Astrocyte of the cerebellum (primary cell): ENCODE results near the gene TMEM167A.
"Not testable (repeated sequence)": the region's sequence is repeated elsewhere in the genome, so short reads cannot be mapped to it uniquely, and the experiment has no call there.

Source experiments
- DNase-seq: peaks from one replicate; pipeline ENCODE4 v3.0.0-alpha.2; 2011; ENCODE audit warnings: low read depth
- H3K4me3 ChIP-seq: 2 replicates; pipeline ENCODE4 v1.5.1; 2011; ENCODE audit warnings: mild to moderate bottlenecking, low read depth, low read length, moderate library complexity
- CTCF ChIP-seq: IDR thresholded peaks from 2 replicates; pipeline ENCODE4 v1.5.1; 2012; ENCODE audit warnings: low read length, low read depth, moderate library complexity, mild to moderate bottlenecking; ENCODE audit errors: missing control alignments
- in situ Hi-C: cut with HindIII; loops from 2 replicates; pipeline ENCODE4 v1.10.0; 2017; ENCODE audit warnings: low sequenced_read_pairs

Gene TMEM167A

DNA sequence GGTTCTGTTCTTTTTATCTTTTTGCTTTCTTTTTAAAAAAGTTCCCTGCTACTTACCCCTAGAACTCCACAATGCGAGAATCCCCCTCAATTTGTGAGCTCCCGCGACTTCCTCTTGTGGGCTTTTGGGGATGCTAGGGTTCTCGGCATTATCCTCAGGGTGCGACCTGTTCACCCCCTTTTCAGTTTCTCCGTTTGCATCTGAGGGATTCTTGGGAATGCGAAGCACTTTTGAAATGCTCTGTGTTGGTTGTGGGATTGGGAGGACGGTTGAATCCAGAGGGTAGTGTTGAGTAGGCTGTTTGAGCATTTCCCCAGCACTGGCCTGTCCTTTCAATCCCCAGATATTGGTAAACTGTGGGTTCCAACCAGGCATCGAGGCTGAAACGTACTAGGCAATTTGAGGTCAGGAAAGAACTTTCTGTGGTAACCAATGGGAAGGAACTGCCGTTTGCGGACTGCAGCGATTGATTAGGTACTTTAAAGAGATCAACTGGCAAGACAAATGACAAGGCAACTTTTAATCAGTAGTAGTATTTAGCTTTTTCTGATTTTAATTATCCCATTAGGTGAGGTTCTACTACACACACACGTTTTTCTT is 568 bp upstream of the TMEM167A start:
- in situ Hi-C loops: no loop called here
- no peak for TF ChIP-seq CTCF
- peak overlapping the region; percentile 98 for H3K4me3 ChIP-seq
- DNase-seq: no peak

DNA sequence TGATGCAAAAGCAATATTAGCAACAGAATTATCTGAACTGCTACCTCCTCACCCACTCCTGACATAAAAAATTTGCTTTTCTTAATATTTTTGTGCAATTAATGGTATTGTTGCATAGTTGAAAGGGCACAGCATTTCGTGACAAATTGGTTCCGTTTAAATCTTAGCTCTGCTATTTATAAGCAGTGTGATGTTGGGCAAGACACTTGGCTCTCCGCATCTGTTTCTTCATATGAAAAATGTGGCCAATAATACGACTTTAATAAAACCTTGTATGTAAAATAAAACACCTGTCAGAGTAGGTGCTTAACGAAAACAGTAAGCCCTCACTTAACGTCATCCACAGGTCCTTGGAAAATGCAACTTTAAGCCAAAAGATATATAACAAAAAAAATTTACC is 4.2 kb downstream of the TMEM167A start:
- no peak for TF ChIP-seq CTCF
- DNase-seq: no peak
- in situ Hi-C loops: no loop called here
- H3K4me3 ChIP-seq: no peak overlapping the region

GRCh38 chr5:83071286-83072051 is 5.7 kb downstream of the TMEM167A start:
- no peak for DNase-seq

DNA sequence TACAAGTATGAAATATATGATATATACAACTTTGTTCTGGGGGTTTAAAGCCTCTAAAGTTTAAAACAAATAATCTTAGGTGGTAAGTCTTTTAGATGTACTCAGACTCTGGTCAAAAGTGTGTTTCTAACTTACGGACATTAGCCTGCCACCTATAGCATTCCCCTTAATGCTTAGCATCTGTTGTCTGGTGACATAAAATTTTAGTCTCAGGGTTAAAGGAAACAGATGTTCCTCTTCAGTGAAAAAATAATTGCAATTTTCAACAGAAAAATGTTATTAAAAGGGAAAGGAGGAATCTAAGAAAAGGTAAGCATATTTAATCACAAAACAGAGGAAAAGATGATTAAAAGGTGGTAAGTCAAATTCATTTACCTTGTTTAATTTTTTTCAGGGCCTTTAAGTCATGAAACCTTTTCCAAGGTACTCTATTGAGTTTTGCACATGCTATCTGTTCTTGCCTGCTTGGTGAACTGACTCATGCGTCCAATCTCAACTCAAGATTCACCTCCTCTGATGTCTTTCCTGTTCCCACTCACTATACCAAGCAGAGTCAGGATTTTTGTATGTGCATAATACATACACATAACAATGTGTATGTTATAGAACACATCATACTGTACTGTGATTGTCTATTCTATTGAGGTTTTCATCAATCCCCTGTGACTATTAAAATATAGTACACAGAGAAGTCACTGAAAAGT is 7.9 kb downstream of the TMEM167A start:
- no peak for TF ChIP-seq CTCF
- H3K4me3 ChIP-seq: no peak overlapping the region
- no peak for DNase-seq
- in situ Hi-C loops: no loop called here

More at GRCh38 chr5:83071286-83072051, 5.7 kb downstream of the TMEM167A start:
- in situ Hi-C loops: no loop called here
- H3K4me3 ChIP-seq: no peak overlapping the region
- TF ChIP-seq CTCF: no peak

DNA sequence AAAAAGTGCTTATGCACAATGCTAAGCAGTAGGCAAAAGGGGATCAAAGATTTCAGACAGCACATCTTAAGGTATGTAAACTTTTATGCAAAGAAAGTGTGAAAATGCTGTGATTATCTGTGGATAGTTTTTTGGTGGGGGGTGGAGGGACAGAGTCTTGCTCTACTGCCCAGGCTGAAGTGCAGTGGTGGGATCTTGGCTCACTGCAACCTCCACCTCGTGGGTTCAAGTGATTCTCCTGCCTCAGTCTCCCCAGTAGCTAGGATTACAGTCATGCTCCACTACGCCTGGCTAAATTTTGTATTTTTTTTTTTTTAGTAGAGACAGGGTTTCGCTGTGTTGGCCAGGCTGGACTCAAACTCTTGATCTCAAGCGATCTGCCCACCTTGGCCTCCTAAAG is 9.8 kb downstream of the TMEM167A start:
- DNase-seq, in situ Hi-C loops, H3K4me3 ChIP-seq: not testable (repeated sequence)

DNA sequence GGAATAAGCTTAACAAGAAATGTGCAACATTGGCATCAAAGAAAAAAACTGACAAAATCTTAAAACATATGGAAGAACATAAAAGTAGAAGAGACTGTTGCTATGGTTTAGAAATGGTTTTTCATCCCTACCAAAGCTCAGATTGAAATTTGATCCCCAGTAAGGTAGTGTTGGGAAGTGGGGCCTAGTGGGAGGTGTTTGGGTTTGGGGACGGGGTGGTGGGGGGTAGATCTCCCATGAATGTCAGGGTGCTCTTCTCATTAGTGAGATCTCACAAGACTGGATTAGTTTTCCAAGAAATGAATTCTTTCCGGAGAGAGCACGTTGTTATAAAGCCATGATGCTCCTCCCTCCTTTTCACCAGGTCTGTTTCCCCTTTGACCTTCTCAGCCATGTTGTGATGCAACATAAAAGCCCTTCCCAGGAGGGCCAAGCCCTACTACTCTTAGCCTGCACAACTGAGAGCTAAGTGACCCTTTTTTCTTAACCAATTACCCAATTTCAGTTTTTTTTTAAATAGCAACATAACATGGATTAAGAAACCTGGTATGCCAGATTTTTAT is 10.6 kb downstream of the TMEM167A start:
- TF ChIP-seq CTCF: no peak
- no peak overlapping the region for H3K4me3 ChIP-seq
- no peak for DNase-seq
- in situ Hi-C loops: no loop called here
